Adrenal gland (tissue), 12 donors: ENCODE results near the gene HSD17B1. TPM values are rescaled to one million over a fixed set of nuclear protein-coding genes. Genes with fewer than 3 reads are reported as not detected.

Experiments
- DNase-seq, 7 donors: peaks; one replicate each; pipeline ENCODE4 v3.0.0-alpha.2; 2019 to 2020
- H3K27ac ChIP-seq, 5 donors: fragments of 200-600 bp; sonication (generic) in 4 of 5; 1 replicate in 3 of 5; 2 replicates in 2 of 5; pipeline versions ENCODE4 v1.5.1 to v1.8.0; 2016 to 2020; ENCODE audit warnings: mild to moderate bottlenecking in 1 of 5
- H3K27me3 ChIP-seq: fragments of 200-600 bp; 2 replicates; pipeline ENCODE4 v1.8.0; 2021
- H3K36me3 ChIP-seq, 2 donors: fragments of 200-600 bp; replicated peaks in 1 of 2; 1 replicate in 1 of 2; 2 replicates in 1 of 2; pipeline versions ENCODE4 v1.5.1 to v1.8.0; 2018 to 2022
- H3K4me1 ChIP-seq, 2 donors: fragments of 200-600 bp; replicated peaks in 1 of 2; 1 replicate in 1 of 2; 2 replicates in 1 of 2; pipeline versions ENCODE4 v1.5.1 to v1.8.0; 2018 to 2021
- H3K4me3 ChIP-seq, 4 donors: fragments of 200-600 bp; sonication (generic) in 3 of 4; one replicate each; pipeline ENCODE4 v1.5.1; 2016 to 2018
- H3K9me3 ChIP-seq, 3 donors: fragments of 200-600 bp; sonication (generic) in 1 of 3; replicated peaks in 1 of 3; 1 replicate in 2 of 3; 2 replicates in 1 of 3; pipeline versions ENCODE4 v1.5.1 to v1.8.0; 2016 to 2021
- CTCF ChIP-seq, 6 experiments: fragments of 450-650 bp in 4 of 6; fragments of 200-600 bp in 2 of 6; sonication (generic) in 1 of 6; IDR thresholded peaks; 1 replicate in 5 of 6; 2 replicates in 1 of 6; pipeline versions ENCODE4 v1.5.1 to v1.8.0; 2016 to 2021; ENCODE audit warnings: antibody characterized with exemption in 6 of 6, mild to moderate bottlenecking in 2 of 6, moderate library complexity in 1 of 6
- POLR2A ChIP-seq, 2 donors: fragments of 450-650 bp; IDR thresholded peaks; one replicate each; pipeline ENCODE4 v1.6.1; 2017; ENCODE audit warnings: antibody characterized with exemption in 2 of 2, mild to moderate bottlenecking in 2 of 2, moderate library complexity in 1 of 2
- WGBS, 4 donors: extraction: QIAGEN DNeasy Blood & Tissue Kit in 2 of 4; methylation state at CpG; one replicate each; pipeline versions ENCODE4 v1.1.5 to v1.1.7; 2013 to 2017; 5-methylcytosine and 5-hydroxymethylcytosine counted together
- intact Hi-C, 2 donors: fragments of 100-400 bp; cut with DNase I; formaldehyde crosslinking; loops; one replicate each; pipeline versions ENCODE4 v1.14.1 to v1.15.0; 2022 to 2023
- polyA plus RNA-seq, 3 donors: library from polyadenylated mRNA; stranded (reverse); fragments of 200-250 nt in 2 of 3; fragments of 350-450 nt in 1 of 3; fragmentation: Illumina TruSeq in 1 of 3; extraction: RNeasy Lipid Tissue Mini Kit (QIAGEN cat#74804) in 1 of 3; gene quantifications; one replicate each; pipeline ENCODE4 v1.2.3, GENCODE V29; 2013 to 2014
- total RNA-seq, 9 donors: library from RNA; depleted of rRNA in 4 of 9; stranded (reverse); fragments of >200 nt in 4 of 9; fragments of 120-200 nt in 1 of 9; fragmentation: NEBNext Ultra II Directional in 1 of 9; extraction: Animal tissue kit (Norgen Biotek cat#: 25700) in 1 of 9; gene quantifications; one replicate each; pipeline versions ENCODE4 v1.1.0 to v1.2.4, GENCODE V29; 2013 to 2023
- donor health status: healthy with polysubstance abuse.
- donor health status: Bipolar disorder and iron deficiency.
- donor health status: DM: yes; HTN: yes; CAD: no.
- donor health status: DM: no; HTN: no; CAD: no.
- donor health status: DM: no; HTN: no; CAD: no.
- donor health status: DM: yes; HTN: yes; CAD: no.

HSD17B1 gene
- total and polyA plus RNA-seq, 12 donors, result 0.22 to 7.6 (median 2.1) TPM

GRCh38 chr17:42590886-42591285, 38.2 kb downstream of the HSD17B1 start:
- no peaks in the 10 kb centered on the region for H3K9me3 ChIP-seq
- H3K27me3 ChIP-seq, result no peaks in the 10 kb centered on the region
- TF ChIP-seq CTCF (IDR thresholded peaks at IDR 0.05) (no peak), POLR2A (IDR thresholded peaks at IDR 0.05) (no peak)
- H3K27ac ChIP-seq, result no peak overlapping the region
- DNase-seq, result no peak
- no peaks in the 10 kb centered on the region for H3K4me1 ChIP-seq
- intact Hi-C loops, result no loop called here
- 73 to 98% (median 93%) methylated on average over 2 of the region's 2 CpGs for WGBS, 4 donors
- no peak overlapping the region for H3K4me3 ChIP-seq
- peaks cover 0 to 61% of the 10 kb centered on the region in 2 donors for H3K36me3 ChIP-seq

GRCh38 chr17:42591411-42591810, 38.7 kb downstream of the HSD17B1 start:
- TF ChIP-seq POLR2A (IDR thresholded peaks at IDR 0.05), result no peak
- no peak for TF ChIP-seq CTCF (IDR thresholded peaks at IDR 0.05)
- H3K27me3 ChIP-seq, result no peaks in the 10 kb centered on the region
- H3K4me1 ChIP-seq, result no peaks in the 10 kb centered on the region
- no peak overlapping the region for H3K4me3 ChIP-seq
- intact Hi-C loops, result no loop called here
- H3K36me3 ChIP-seq, result peaks cover 0 to 55% of the 10 kb centered on the region in 2 donors
- H3K9me3 ChIP-seq, result no peaks in the 10 kb centered on the region
- peak in 1 of 7 donors; percentile 29 for DNase-seq
- 88 to 95% (median 93%) methylated on average over 9 of the region's 9 CpGs for WGBS, 4 donors
- H3K27ac ChIP-seq, result no peak overlapping the region

- intact Hi-C loops, result no loop called here
- no peak for DNase-seq
- no peak overlapping the region for H3K4me3 ChIP-seq
- H3K9me3 ChIP-seq, result no peaks in the 10 kb centered on the region
- no peak for TF ChIP-seq CTCF (IDR thresholded peaks at IDR 0.05)
- no peak for TF ChIP-seq POLR2A (IDR thresholded peaks at IDR 0.05)
- WGBS, 4 donors, result 82 to 91% (median 84%) methylated on average over 3 of the region's 3 CpGs
- no peak overlapping the region for H3K27ac ChIP-seq
- H3K27me3 ChIP-seq, result no peaks in the 10 kb centered on the region
- H3K4me1 ChIP-seq, result peaks cover 0 to 8% of the 10 kb centered on the region in 2 donors
- peaks cover 0 to 7% of the 10 kb centered on the region in 2 donors for H3K36me3 ChIP-seq
Observed at GRCh38 chr17:42596386-42596785, 43.7 kb downstream of the HSD17B1 start.

- WGBS, 4 donors, result 25 to 36% (median 33%) methylated on average over 2 of the region's 2 CpGs
Observed at GRCh38 chr17:42598905-42599304, 46.2 kb downstream of the HSD17B1 start.

More at GRCh38 chr17:42598905-42599304, 46.2 kb downstream of the HSD17B1 start:
- H3K36me3 ChIP-seq, result no peaks in the 10 kb centered on the region
- H3K4me1 ChIP-seq, result peaks cover 0 to 8% of the 10 kb centered on the region in 2 donors
- peak in 3 of 7 donors; percentile 24 to 50 (median 30) for DNase-seq
- no peak overlapping the region for H3K4me3 ChIP-seq
- H3K27me3 ChIP-seq, result no peaks in the 10 kb centered on the region
- peak overlapping the region in 1 of 5 donors; percentile 30 for H3K27ac ChIP-seq
- no peak for TF ChIP-seq POLR2A (IDR thresholded peaks at IDR 0.05)
- TF ChIP-seq CTCF (IDR thresholded peaks at IDR 0.05), result no peak
- intact Hi-C loops, result no loop called here
- no peaks in the 10 kb centered on the region for H3K9me3 ChIP-seq
